Measurements from ENCODE around the gene DVL1. TPM values are rescaled to one million over a fixed set of nuclear protein-coding genes. Genes with fewer than 3 reads are reported as not detected.

The DVL1 gene
- total and polyA plus RNA-seq, 9 of the 15 experiments (the other 6 are each of a cell fraction or from before 2014, with no cell fraction given): 0.62 to 135 (median 24.3) TPM

DNA sequence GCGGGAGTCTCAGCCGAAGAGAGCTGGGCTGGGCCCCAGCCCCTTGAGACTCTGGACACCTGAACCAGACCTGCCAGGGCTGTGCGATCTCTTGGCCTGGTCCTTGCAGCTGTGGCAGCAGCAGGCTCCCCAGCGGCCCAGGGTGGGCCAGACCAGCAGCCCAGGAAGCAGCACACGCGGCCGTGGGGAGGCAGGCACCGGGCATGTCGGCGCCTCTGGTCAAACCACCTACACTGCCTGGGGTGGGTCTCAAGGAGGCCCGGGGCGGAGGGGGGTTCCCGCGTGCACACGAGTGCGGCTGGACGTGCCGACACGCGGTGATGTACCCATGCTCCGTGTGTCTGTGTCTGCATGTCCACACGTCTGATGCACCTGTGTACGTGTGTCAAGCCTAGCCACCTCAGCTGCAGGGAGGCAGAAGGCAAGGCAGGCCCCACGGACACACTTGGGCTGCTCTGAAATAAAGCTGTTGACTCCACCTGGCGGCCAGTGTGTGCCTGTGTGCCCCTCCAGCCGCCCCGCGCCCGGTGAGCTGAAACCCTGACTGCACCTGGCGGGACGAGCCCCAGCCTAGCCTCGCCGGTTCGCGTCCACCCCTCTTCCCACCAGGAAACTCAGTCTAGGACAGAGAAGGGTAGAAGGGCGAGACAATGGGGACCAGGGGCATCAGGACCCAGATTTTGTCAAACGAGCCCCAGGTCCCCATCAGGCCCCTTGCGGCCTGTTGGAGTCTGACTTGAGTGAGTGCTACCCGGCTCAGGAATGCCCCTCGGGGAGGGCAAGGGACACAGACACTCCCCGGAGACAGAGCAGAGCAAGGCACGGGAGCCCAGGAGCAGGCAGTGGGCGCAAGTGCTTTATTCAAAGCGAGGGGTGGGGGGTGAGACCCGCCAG lies 57.4 kb downstream of the DVL1 start (continued):
- TF ChIP-seq RBM34 (IDR thresholded peaks at IDR 0.05; ENCODE audit: borderline replicate concordance, insufficient read depth, low read length) (no peak), NFXL1 (CRISPR knock-in tag; IDR thresholded peaks at IDR 0.05) (no peak), HIVEP1 (CRISPR knock-in tag; IDR thresholded peaks at IDR 0.05) (no peak), STAT5A (IDR thresholded peaks at IDR 0.05; ENCODE audit: borderline replicate concordance, low read length) (no peak), FOXA3 (CRISPR knock-in tag; conservative IDR thresholded peaks at IDR 0.05 in 1 of 2, IDR thresholded peaks at IDR 0.05 in 1 of 2) (no peak), TCF7 (IDR thresholded peaks at IDR 0.05; ENCODE audit: borderline replicate concordance) (no peak), ZNF507 (tag; conservative IDR thresholded peaks at IDR 0.05) (no peak), ZNF695 (CRISPR knock-in tag; IDR thresholded peaks at IDR 0.05) (no peak), ETV6 (IDR thresholded peaks at IDR 0.05; ENCODE audit: borderline replicate concordance in 1 of 2, low read depth in 2 of 2, low read length in 1 of 2) (no peak), ETV6 (CRISPR knock-in tag; IDR thresholded peaks at IDR 0.05; ENCODE audit: borderline replicate concordance) (no peak), TRIM28 (IDR thresholded peaks at IDR 0.05) (no peak), MCM5 (IDR thresholded peaks at IDR 0.05; ENCODE audit: low read depth) (no peak), TRIM24 (IDR thresholded peaks at IDR 0.05) (no peak), SMARCB1 (IDR thresholded peaks at IDR 0.05; ENCODE audit: insufficient read length, low read depth) (no peak), ZNF408 (CRISPR knock-in tag; IDR thresholded peaks at IDR 0.05; ENCODE audit: low read depth) (no peak)
- TF ChIP-seq, protein P1, sequence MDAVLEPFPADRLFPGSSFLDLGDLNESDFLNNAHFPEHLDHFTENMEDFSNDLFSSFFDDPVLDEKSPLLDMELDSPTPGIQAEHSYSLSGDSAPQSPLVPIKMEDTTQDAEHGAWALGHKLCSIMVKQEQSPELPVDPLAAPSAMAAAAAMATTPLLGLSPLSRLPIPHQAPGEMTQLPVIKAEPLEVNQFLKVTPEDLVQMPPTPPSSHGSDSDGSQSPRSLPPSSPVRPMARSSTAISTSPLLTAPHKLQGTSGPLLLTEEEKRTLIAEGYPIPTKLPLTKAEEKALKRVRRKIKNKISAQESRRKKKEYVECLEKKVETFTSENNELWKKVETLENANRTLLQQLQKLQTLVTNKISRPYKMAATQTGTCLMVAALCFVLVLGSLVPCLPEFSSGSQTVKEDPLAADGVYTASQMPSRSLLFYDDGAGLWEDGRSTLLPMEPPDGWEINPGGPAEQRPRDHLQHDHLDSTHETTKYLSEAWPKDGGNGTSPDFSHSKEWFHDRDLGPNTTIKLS (IDR thresholded peaks at IDR 0.05; ENCODE audit: borderline replicate concordance, low read depth): no peak
- TF ChIP-seq, protein P2, sequence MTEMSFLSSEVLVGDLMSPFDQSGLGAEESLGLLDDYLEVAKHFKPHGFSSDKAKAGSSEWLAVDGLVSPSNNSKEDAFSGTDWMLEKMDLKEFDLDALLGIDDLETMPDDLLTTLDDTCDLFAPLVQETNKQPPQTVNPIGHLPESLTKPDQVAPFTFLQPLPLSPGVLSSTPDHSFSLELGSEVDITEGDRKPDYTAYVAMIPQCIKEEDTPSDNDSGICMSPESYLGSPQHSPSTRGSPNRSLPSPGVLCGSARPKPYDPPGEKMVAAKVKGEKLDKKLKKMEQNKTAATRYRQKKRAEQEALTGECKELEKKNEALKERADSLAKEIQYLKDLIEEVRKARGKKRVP (CRISPR knock-in tag; IDR thresholded peaks at IDR 0.05): no peak
- TF ChIP-seq, protein P3, sequence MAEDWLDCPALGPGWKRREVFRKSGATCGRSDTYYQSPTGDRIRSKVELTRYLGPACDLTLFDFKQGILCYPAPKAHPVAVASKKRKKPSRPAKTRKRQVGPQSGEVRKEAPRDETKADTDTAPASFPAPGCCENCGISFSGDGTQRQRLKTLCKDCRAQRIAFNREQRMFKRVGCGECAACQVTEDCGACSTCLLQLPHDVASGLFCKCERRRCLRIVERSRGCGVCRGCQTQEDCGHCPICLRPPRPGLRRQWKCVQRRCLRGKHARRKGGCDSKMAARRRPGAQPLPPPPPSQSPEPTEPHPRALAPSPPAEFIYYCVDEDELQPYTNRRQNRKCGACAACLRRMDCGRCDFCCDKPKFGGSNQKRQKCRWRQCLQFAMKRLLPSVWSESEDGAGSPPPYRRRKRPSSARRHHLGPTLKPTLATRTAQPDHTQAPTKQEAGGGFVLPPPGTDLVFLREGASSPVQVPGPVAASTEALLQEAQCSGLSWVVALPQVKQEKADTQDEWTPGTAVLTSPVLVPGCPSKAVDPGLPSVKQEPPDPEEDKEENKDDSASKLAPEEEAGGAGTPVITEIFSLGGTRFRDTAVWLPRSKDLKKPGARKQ (CRISPR knock-in tag; IDR thresholded peaks at IDR 0.05): no peak
- TF ChIP-seq, protein P4, sequence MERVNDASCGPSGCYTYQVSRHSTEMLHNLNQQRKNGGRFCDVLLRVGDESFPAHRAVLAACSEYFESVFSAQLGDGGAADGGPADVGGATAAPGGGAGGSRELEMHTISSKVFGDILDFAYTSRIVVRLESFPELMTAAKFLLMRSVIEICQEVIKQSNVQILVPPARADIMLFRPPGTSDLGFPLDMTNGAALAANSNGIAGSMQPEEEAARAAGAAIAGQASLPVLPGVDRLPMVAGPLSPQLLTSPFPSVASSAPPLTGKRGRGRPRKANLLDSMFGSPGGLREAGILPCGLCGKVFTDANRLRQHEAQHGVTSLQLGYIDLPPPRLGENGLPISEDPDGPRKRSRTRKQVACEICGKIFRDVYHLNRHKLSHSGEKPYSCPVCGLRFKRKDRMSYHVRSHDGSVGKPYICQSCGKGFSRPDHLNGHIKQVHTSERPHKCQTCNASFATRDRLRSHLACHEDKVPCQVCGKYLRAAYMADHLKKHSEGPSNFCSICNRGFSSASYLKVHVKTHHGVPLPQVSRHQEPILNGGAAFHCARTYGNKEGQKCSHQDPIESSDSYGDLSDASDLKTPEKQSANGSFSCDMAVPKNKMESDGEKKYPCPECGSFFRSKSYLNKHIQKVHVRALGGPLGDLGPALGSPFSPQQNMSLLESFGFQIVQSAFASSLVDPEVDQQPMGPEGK (CRISPR knock-in tag; IDR thresholded peaks at IDR 0.05; ENCODE audit: borderline replicate concordance): no peak
- TF ChIP-seq, protein P5, sequence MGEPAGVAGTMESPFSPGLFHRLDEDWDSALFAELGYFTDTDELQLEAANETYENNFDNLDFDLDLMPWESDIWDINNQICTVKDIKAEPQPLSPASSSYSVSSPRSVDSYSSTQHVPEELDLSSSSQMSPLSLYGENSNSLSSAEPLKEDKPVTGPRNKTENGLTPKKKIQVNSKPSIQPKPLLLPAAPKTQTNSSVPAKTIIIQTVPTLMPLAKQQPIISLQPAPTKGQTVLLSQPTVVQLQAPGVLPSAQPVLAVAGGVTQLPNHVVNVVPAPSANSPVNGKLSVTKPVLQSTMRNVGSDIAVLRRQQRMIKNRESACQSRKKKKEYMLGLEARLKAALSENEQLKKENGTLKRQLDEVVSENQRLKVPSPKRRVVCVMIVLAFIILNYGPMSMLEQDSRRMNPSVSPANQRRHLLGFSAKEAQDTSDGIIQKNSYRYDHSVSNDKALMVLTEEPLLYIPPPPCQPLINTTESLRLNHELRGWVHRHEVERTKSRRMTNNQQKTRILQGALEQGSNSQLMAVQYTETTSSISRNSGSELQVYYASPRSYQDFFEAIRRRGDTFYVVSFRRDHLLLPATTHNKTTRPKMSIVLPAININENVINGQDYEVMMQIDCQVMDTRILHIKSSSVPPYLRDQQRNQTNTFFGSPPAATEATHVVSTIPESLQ (CRISPR knock-in tag; IDR thresholded peaks at IDR 0.05): peak; percentile 63; the same call in 1 of the 2 replicates
